Prostate gland (tissue), 2 donors: Measurements from ENCODE around the gene VPS16.

Experiments used
- CTCF ChIP-seq, 4 experiments: fragments of 200-600 bp in 2 of 4; fragments of 450-650 bp in 2 of 4; sonication (generic) in 2 of 4; IDR thresholded peaks; 1 replicate in 3 of 4; 2 replicates in 1 of 4; pipeline ENCODE4 v1.5.1; 2016 to 2019; ENCODE audit warnings: antibody characterized with exemption in 4 of 4, mild to moderate bottlenecking in 2 of 4, moderate library complexity in 2 of 4
- POLR2A ChIP-seq: fragments of 450-650 bp; IDR thresholded peaks from one replicate; pipeline ENCODE4 v1.6.1; 2016; ENCODE audit warnings: antibody characterized with exemption, mild to moderate bottlenecking
- POLR2AphosphoS5 ChIP-seq: sonication (generic); formaldehyde crosslinking; IDR thresholded peaks from one replicate; pipeline ENCODE4 v1.6.1; 2017; ENCODE audit warnings: antibody characterized with exemption

DNA sequence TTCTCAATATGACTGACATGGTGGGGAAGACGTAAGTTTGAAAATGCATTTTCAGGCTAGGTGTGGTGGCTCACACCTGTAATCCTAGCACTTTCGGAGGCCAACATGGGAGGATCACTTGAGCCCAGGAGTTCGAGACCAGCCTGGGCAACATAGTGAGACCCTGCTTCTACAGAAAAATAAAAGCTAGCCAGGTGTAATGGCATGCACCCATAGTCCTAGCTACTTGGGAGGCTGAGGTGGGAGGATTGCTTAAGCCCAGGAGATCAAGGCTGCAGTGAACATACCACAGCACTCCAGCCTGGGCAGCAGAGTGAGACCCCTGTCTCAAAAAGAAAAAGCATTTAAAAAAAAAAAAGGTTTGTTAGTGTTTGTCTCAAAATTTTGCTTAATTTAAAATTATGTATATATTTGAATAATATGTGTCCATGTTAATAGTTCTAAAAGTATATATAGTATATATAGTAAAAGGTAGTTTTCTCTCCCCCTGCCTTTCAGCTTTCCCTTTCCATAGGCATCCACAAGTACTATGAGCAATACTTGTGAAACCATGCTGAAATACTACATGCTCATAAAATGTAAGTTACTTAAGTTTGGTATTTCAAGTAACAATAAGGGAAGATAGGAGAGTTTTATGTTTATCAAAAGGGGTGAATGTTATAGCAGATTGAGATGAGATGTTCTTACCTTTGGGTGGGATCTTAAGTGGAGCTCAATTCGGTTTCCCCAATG is 47.8 kb downstream of the VPS16 start:
- TF ChIP-seq CTCF (IDR thresholded peaks at IDR 0.05) (no peak), POLR2A (no peak), POLR2AphosphoS5 (no peak)
